Muscle layer of duodenum (tissue), 2 donors: ENCODE measurements around the gene AHDC1.

Source experiments
- H3K27ac ChIP-seq: one replicate; pipeline ENCODE4 v1.7.0; 2013; ENCODE audit warnings: mild to moderate bottlenecking, low read length
- H3K27me3 ChIP-seq: one replicate; pipeline ENCODE4 v1.7.0; 2013; ENCODE audit warnings: low read depth, mild to moderate bottlenecking, control low read depth, low read length
- H3K36me3 ChIP-seq, 2 donors: one replicate each; pipeline ENCODE4 v1.7.0; 2013; ENCODE audit warnings: low read length in 2 of 2, control low read depth in 1 of 2, mild to moderate bottlenecking in 1 of 2; ENCODE audit not compliant: insufficient read depth in 2 of 2, control insufficient read depth in 1 of 2
- H3K4me1 ChIP-seq, 2 donors: one replicate each; pipeline ENCODE4 v1.7.0; 2013; ENCODE audit warnings: low read length in 2 of 2, mild to moderate bottlenecking in 2 of 2, control low read depth in 1 of 2, moderate library complexity in 1 of 2; ENCODE audit not compliant: insufficient read depth in 2 of 2, control insufficient read depth in 1 of 2
- H3K4me3 ChIP-seq, 2 donors: one replicate each; pipeline ENCODE4 v1.7.0; 2013; ENCODE audit warnings: low read length in 2 of 2, low read depth in 1 of 2, mild to moderate bottlenecking in 1 of 2
- H3K9me3 ChIP-seq, 2 donors: one replicate each; pipeline ENCODE4 v1.7.0; 2013; ENCODE audit warnings: low read length in 2 of 2, control low read depth in 1 of 2, mild to moderate bottlenecking in 1 of 2; ENCODE audit not compliant: control insufficient read depth in 1 of 2
- donor health status: healthy.

AHDC1 gene

DNA sequence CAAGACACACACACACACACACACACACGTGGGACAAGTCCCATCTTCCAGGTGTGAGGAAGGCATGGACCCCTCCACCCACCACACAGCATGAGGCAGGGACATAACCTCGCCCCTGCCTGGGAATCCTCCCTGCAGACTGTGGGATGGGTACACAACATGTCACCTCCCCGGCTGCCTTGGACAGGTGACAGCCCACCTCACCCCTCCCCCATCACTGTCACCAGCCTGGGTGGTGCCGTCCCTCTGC lies 40.7 kb downstream of the AHDC1 start:
- H3K36me3 ChIP-seq: no peaks in the 10 kb centered on the region
- no peaks in the 10 kb centered on the region for H3K9me3 ChIP-seq
- no peaks in the 10 kb centered on the region for H3K27me3 ChIP-seq
- H3K27ac ChIP-seq: peak overlapping the region; percentile 74
- peaks cover 47 to 97% of the 10 kb centered on the region in 2 donors for H3K4me1 ChIP-seq
- no peak overlapping the region for H3K4me3 ChIP-seq

GRCh38 chr1:27562534-27563340 lies 41.2 kb downstream of the AHDC1 start:
- Histone ChIP-seq H3K9me3 (no peaks in the 10 kb centered on the region), H3K4me3 (peak overlapping the region in 1 of 2 donors; percentile 19), H3K4me1 (peaks cover 46 to 97% of the 10 kb centered on the region in 2 donors), H3K36me3 (peaks cover 3 to 5% of the 10 kb centered on the region in 2 donors), H3K27ac (peak overlapping the region; percentile 20), H3K27me3 (no peaks in the 10 kb centered on the region)

DNA sequence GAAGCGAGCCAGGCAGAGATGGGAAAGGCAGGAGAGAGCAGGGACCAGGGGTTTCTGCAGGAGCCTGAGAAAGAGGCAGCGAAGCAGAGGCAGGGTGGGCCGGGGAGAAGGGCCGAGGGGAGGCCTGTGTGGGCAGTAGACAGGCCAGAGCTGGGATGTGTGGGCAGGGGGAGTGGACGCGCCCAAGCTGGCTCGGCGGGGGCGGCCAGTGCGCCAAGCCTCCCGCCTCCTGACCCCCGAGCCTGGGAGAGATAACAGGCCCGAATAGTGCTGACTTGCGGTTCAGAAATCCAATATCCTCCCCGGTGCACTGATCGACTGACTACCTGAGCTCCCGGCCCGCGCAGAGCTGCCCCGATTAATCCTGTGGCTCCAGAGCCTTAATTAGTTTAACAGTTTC lies 41.9 kb downstream of the AHDC1 start:
- Histone ChIP-seq H3K4me1 (peaks cover 45 to 97% of the 10 kb centered on the region in 2 donors), H3K27ac (peak overlapping the region; percentile 20), H3K36me3 (peaks cover 3 to 8% of the 10 kb centered on the region in 2 donors), H3K4me3 (peak overlapping the region in 1 of 2 donors; percentile 19), H3K27me3 (no peaks in the 10 kb centered on the region), H3K9me3 (no peaks in the 10 kb centered on the region)

DNA sequence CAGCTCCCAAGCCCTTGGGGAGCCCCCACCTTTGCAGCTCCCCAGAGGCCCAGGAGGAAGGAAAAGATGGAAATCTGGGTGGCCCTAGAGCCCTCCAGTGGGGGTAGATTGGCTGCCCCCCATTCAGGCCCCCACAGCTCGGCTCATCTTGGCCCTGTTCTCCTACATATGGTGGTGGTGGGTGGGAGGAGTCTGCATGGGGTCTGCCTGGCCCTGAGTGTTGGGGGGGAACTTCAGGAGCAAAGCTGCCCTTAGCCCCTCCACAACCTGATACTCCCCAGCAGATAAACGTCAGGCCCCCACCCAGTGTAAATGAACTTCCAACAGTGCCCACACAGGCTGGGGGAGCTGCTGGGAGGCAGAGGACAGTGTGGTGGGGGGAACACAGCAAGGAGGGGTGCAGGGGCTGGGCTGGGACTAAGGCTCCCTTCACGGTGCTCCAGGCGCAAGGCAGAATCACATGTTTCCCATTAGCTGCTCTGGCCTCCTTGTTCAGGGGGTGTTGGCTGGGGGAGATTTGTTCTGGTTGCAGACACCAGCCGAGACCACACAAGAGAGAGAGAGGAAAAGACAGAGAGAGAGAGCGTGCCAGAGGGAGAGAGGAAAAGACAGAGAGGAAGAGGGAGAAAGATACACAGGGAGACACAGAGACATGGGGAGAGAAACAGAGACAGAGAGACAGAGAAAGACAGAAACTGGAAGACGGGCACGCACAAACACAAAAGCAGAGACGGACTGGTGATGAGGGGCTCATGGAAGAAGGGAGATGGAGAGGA lies 42.6 kb downstream of the AHDC1 start:
- no peaks in the 10 kb centered on the region for H3K9me3 ChIP-seq
- peaks cover 49 to 97% of the 10 kb centered on the region in 2 donors for H3K4me1 ChIP-seq
- H3K36me3 ChIP-seq: peaks cover 3 to 8% of the 10 kb centered on the region in 2 donors
- H3K27me3 ChIP-seq: no peaks in the 10 kb centered on the region
- H3K27ac ChIP-seq: peak overlapping the region; percentile 25
- peak overlapping the region in 1 of 2 donors; percentile 17 for H3K4me3 ChIP-seq

GRCh38 chr1:27560268-27561123 lies 43.4 kb downstream of the AHDC1 start:
- Histone ChIP-seq H3K4me3 (peak overlapping the region in 1 of 2 donors; percentile 17), H3K27me3 (no peaks in the 10 kb centered on the region), H3K27ac (peak overlapping the region; percentile 3), H3K9me3 (no peaks in the 10 kb centered on the region), H3K36me3 (peaks cover 3 to 8% of the 10 kb centered on the region in 2 donors), H3K4me1 (peaks cover 50 to 97% of the 10 kb centered on the region in 2 donors)

DNA sequence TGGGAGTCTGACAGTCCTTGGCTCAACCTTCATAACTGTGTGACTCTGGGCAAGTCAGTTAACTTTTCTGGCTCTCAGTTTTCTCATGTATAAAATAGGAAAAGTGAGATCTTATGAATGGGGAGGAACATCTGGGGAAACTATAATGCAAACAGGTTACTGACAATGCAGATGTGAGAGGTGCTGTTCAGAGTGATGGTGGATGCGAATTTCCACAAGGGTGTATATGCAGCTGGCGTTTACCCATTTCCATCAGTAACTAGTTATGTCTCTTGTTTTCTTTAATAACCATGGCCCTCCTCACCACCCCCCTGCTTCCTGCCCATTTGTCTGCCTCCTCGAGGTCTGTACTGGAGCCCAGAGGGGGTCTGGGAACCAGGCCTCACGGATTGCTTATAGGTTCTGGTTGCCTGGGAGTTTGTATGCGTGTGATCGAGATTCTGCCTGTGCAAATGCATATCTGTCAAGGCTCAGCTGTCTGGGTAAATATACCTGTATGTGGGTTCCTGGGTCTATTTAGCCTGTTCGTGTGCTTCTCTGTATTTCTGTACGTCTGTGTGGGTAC lies 44.4 kb downstream of the AHDC1 start:
- no peak overlapping the region for H3K4me3 ChIP-seq
- no peaks in the 10 kb centered on the region for H3K9me3 ChIP-seq
- peaks cover 42 to 97% of the 10 kb centered on the region in 2 donors for H3K4me1 ChIP-seq
- H3K27ac ChIP-seq: no peak overlapping the region
- H3K36me3 ChIP-seq: peaks cover 3 to 8% of the 10 kb centered on the region in 2 donors
- H3K27me3 ChIP-seq: no peaks in the 10 kb centered on the region

GRCh38 chr1:27557596-27558340 lies 46.2 kb downstream of the AHDC1 start:
- peaks cover 30 to 84% of the 10 kb centered on the region in 2 donors for H3K4me1 ChIP-seq
- peak overlapping the region in 1 of 2 donors; percentile 36 for H3K4me3 ChIP-seq
- peak overlapping the region; percentile 77 for H3K27ac ChIP-seq
- peaks cover 6 to 8% of the 10 kb centered on the region in 2 donors for H3K36me3 ChIP-seq
- H3K27me3 ChIP-seq: no peaks in the 10 kb centered on the region
- no peaks in the 10 kb centered on the region for H3K9me3 ChIP-seq

DNA sequence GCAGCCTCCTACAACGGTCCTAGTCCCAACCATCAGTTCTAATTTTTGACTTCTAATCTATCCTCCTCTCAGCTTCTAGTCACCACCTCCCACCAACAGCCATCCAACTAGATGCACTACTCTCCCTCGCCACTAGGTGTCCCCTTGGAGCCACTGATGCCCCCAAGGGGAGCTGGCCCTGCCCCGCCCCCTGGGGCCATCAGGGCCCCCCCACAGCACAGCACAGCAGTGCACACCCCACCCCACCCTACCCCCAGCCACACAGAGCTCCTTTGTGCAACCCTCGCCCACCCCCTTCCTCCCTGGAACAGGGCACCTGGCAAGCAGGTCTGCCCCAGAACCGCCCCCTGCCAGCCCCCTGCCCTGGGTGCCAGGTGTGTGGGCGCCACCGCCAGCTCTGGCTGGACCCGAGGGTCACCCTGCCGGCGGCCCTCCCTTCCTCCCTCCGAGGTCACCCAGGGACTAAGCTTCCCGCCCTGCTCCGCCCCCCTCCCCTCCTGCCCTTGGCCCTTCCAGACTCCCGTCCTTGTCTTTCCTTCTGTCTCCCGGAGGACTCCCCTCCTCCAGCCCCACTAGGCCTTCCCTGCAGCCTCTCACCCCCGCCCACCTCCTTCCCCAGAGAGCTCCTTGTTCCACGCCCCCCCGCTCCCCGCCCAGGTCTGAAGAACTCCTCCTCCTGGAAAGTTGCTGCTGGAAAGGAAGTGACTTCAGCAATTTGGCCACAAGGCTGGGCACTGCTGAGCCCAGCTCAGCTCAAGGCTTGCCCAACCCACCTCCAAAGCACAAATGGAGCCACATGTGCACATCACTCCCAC lies 47.0 kb downstream of the AHDC1 start:
- Histone ChIP-seq H3K27ac (peak overlapping the region; percentile 77), H3K4me1 (peaks cover 28 to 76% of the 10 kb centered on the region in 2 donors), H3K4me3 (peak overlapping the region; percentile 7 to 36), H3K9me3 (no peaks in the 10 kb centered on the region), H3K27me3 (no peaks in the 10 kb centered on the region), H3K36me3 (peaks cover 8 to 10% of the 10 kb centered on the region in 2 donors)

DNA sequence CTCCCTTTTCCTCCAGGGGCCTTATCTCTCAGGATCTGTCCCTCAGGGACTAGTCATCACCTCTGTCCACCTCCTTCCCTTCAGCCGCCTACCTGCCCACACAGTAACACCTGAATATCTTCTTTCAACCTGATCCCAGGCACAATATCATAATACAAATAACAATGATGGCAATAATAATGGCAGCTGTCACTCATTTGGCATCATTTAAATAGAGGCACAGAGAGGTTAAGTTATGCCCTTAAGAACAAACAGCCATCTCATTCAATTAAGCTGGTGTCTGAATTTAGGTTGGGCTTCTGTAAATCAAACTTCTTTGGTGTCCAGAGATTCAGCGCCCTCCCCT lies 47.5 kb downstream of the AHDC1 start:
- peak overlapping the region in 1 of 2 donors; percentile 7 for H3K4me3 ChIP-seq
- H3K27ac ChIP-seq: peak overlapping the region; percentile 60
- H3K4me1 ChIP-seq: peaks cover 22 to 70% of the 10 kb centered on the region in 2 donors
- H3K9me3 ChIP-seq: no peaks in the 10 kb centered on the region
- H3K36me3 ChIP-seq: peaks cover 10 to 11% of the 10 kb centered on the region in 2 donors
- H3K27me3 ChIP-seq: no peaks in the 10 kb centered on the region
